MCF 10A (cell line): ENCODE results near the gene TRABD2A. TPM values are rescaled to one million over a fixed set of nuclear protein-coding genes. Genes with fewer than 3 reads are reported as not detected.
A peak's percentile ranks its signal among the peaks of the same experiment; 100 is the strongest.

ENCODE experiments used
- Bru-seq: library from RNA; stranded (reverse); fragments of 400-500 nt; gene quantifications from one replicate; lab custom pipeline; 2021; lab: Mats Ljungman, UMichigan
- BruChase-seq, 2 experiments: library from RNA; stranded (reverse); fragments of 400-500 nt; gene quantifications; one replicate each; lab custom pipeline; 2021; lab: Mats Ljungman, UMichigan
- BruUV-seq: library from RNA; stranded (reverse); fragments of 400-500 nt; replicated peaks from 2 replicates; lab custom pipeline; 2021; lab: Mats Ljungman, UMichigan
- CTCF ChIA-PET: fragments of 300-600 bp; sonication (Branson Sonifier 250); formaldehyde crosslinking; extraction: SDS; loops from one replicate; lab custom pipeline; 2021; ENCODE audit warnings: antibody characterized with exemption, inconsistent platforms; lab: Yijun Ruan, JAX
- POLR2A ChIA-PET: fragments of 300-600, 350-650 bp; sonication (Branson Sonifier 250); formaldehyde crosslinking; extraction: SDS; loops from one replicate; lab custom pipeline; 2020; ENCODE audit warnings: antibody characterized with exemption, inconsistent platforms; lab: Yijun Ruan, JAX
- DNase-seq: peaks from one replicate; pipeline ENCODE4 v3.0.0-alpha.2; 2018; ENCODE audit not compliant: unreplicated experiment
- H3K27ac Mint-ChIP-seq: one replicate; pipeline ENCODE4 v1.8.0; 2022; ENCODE audit warnings: mild to moderate bottlenecking, low read depth, mixed read lengths; ENCODE audit not compliant: unreplicated experiment
- H3K27me3 Mint-ChIP-seq: one replicate; pipeline ENCODE4 v1.8.0; 2022; ENCODE audit warnings: mixed read lengths; ENCODE audit not compliant: insufficient read depth, unreplicated experiment
- H3K36me3 Mint-ChIP-seq: one replicate; pipeline ENCODE4 v1.8.0; 2022; ENCODE audit warnings: mild to moderate bottlenecking, moderate library complexity, mixed read lengths; ENCODE audit not compliant: insufficient read depth, unreplicated experiment
- H3K4me1 Mint-ChIP-seq: one replicate; pipeline ENCODE4 v1.8.0; 2022; ENCODE audit warnings: mixed read lengths; ENCODE audit not compliant: insufficient read depth, unreplicated experiment
- H3K4me3 Mint-ChIP-seq: one replicate; pipeline ENCODE4 v1.8.0; 2022; ENCODE audit warnings: mild to moderate bottlenecking, moderate library complexity, mixed read lengths; ENCODE audit not compliant: unreplicated experiment
- H3K9me3 Mint-ChIP-seq: one replicate; pipeline ENCODE4 v1.8.0; 2022; ENCODE audit warnings: mixed read lengths; ENCODE audit not compliant: unreplicated experiment
- intact Hi-C: fragments of 100-400 bp; cut with micrococcal nuclease; formaldehyde crosslinking; loops from 2 replicates; pipeline ENCODE4 v1.14.1; 2022
- long read RNA-seq: library from polyadenylated mRNA; stranded (forward); transcript quantifications from one replicate; pipeline ENCODE4 v2.0.0, GENCODE V29; 2022
- total RNA-seq: library from RNA; stranded (reverse); gene quantifications from 2 replicates; pipeline ENCODE4 v1.2.3, GENCODE V29; 2022
- TF ChIP-seq, protein P1 (sequence below): fragments of 200-600 bp; IDR thresholded peaks from one replicate; pipeline ENCODE4 v1.8.0; 2022; ENCODE audit warnings: antibody characterized with exemption, mild to moderate bottlenecking; ENCODE audit not compliant: unreplicated experiment

TRABD2A gene, protein sequence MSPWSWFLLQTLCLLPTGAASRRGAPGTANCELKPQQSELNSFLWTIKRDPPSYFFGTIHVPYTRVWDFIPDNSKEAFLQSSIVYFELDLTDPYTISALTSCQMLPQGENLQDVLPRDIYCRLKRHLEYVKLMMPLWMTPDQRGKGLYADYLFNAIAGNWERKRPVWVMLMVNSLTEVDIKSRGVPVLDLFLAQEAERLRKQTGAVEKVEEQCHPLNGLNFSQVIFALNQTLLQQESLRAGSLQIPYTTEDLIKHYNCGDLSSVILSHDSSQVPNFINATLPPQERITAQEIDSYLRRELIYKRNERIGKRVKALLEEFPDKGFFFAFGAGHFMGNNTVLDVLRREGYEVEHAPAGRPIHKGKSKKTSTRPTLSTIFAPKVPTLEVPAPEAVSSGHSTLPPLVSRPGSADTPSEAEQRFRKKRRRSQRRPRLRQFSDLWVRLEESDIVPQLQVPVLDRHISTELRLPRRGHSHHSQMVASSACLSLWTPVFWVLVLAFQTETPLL
- 17.3 and 20.0 TPM in 2 replicates for total RNA-seq
- percentile 53 among the genes with signal in this experiment for Bru-seq, nascent RNA
- percentile 63 among the genes with signal in this experiment for BruChase-seq, experiment 1, labeled RNA remaining after a 6-hour chase
- percentile 55 among the genes with signal in this experiment for BruChase-seq, experiment 2, labeled RNA remaining after a 2-hour chase
- long read RNA-seq, transcript TRABD2A-202 (5 exons, 1,554 nt): major isoform, 11 of 36 reads
- long read RNA-seq, transcript TRABD2A-203 (7 exons, 1,975 nt): minor isoform, 6 of 36 reads
- long read RNA-seq, partial matches to known transcripts: 3 of 36 reads
- long read RNA-seq, other reads (novel, unspliced or antisense): 16 of 36 reads

DNA sequence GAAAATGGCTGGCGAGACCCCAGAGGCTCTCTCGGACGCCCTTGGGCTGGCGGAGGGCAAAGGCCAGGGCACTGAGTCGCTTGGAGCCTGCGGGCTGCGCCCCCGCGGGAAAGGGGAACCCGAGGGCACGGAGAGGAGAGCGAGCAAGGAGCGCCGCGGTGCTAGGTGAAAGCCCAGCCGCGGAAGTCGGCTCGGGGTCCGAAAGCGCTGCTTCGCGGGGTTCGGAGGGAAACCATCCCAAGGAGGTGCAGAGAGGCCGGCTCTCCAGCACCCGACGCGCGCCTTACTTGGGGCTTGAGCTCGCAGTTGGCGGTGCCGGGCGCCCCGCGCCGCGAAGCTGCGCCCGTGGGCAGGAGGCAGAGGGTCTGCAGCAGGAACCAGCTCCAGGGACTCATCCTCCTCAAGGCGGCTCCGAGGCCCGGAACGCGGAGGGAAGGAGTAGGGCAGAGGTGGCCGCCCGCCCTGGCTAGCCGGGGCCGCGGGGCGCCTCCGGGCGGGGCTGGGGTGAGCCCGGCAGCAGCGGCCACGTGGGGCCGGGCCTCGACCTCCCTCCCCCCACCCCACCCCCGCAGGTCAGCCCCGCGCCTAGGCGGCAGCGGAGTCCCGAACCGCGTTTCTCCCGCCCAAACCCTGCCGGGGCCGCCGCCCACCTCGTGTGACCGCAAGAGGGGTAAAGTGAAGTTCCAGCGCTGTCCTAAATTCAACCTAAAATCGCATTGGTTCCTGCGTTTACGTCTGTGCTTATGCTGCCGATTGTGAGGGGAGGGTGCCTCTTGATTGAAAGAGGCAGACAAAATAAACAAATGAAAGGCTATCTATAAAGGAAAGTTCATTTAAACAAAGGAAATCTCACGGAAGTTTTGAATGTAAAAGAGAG lies at the start of gene TRABD2A:
TSS of gene TRABD2A (minus strand) at position 440 of the 877 bp plus-strand sequence. CDS start at position 395, 45 bp downstream.
- Mint-ChIP-seq H3K27me3 (no peaks in the 10 kb centered on the region), H3K27ac (peak within 1 kb of the TSS; percentile 52), H3K9me3 (no peaks in the 10 kb centered on the region), H3K4me3 (peak within 1 kb of the TSS; percentile 88), H3K36me3 (peaks cover 6% of the 10 kb centered on the region), H3K4me1 (peaks cover 24% of the 10 kb centered on the region)
- TF ChIP-seq, protein P1, sequence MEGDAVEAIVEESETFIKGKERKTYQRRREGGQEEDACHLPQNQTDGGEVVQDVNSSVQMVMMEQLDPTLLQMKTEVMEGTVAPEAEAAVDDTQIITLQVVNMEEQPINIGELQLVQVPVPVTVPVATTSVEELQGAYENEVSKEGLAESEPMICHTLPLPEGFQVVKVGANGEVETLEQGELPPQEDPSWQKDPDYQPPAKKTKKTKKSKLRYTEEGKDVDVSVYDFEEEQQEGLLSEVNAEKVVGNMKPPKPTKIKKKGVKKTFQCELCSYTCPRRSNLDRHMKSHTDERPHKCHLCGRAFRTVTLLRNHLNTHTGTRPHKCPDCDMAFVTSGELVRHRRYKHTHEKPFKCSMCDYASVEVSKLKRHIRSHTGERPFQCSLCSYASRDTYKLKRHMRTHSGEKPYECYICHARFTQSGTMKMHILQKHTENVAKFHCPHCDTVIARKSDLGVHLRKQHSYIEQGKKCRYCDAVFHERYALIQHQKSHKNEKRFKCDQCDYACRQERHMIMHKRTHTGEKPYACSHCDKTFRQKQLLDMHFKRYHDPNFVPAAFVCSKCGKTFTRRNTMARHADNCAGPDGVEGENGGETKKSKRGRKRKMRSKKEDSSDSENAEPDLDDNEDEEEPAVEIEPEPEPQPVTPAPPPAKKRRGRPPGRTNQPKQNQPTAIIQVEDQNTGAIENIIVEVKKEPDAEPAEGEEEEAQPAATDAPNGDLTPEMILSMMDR: no peak
- TSS peak; percentile 12 for BruUV-seq
- ChIA-PET POLR2A (interaction anchor here (0.6 to 3.3 kb wide), 17 partner anchors 9 to 422 kb away, joined by 3 to 58 read pairs (median 4); partner anchors contain the start of genes SUCLG1 and TMSB10), CTCF (interaction anchor here (0.5 to 3.5 kb wide), 10 partner anchors 10 to 370 kb away, joined by 3 to 21 read pairs (median 4); no protein-coding TSS in a partner anchor)
- DNase-seq: peak; percentile 47
- intact Hi-C loops: loop anchor here (5.0 kb wide), 1 partner anchor 249 kb away; no protein-coding TSS in a partner anchor

DNA sequence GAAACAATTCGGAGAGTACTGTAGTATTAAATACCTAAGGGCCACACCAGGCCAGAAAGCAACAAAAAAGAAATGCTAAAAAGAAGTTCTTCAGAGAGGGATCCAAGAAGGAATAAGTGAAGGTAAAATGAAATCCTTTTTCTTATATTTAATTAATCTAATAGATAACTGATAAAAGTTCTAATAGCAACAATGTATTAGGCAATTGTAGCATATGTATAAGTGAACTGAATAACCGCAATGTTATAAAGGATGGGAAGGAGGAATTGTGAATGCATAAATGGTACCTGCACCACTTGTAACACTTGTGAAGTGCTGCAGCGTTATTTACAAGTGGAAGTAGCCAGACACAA lies 46.4 kb upstream of the TRABD2A start:
- no peaks in the 10 kb centered on the region for H3K36me3 Mint-ChIP-seq
- H3K27ac Mint-ChIP-seq: peak overlapping the region; percentile 84
- no peaks in the 10 kb centered on the region for H3K27me3 Mint-ChIP-seq
- intact Hi-C loops: loop anchor here (1.0 to 2.0 kb wide), 3 partner anchors 44 to 432 kb away; partner anchors contain the start of gene KCMF1
- H3K4me3 Mint-ChIP-seq: peak overlapping the region; percentile 71
- no TSS peak for BruUV-seq
- CTCF ChIA-PET: interaction anchor here (0.9 to 2.4 kb wide), 8 partner anchors 14 to 436 kb away, joined by 3 to 64 read pairs (median 7); no protein-coding TSS in a partner anchor
- no peak for DNase-seq
- no peaks in the 10 kb centered on the region for H3K9me3 Mint-ChIP-seq
- peaks cover 32% of the 10 kb centered on the region for H3K4me1 Mint-ChIP-seq
- POLR2A ChIA-PET: interaction anchor here (2.1 to 3.2 kb wide), 3 partner anchors 19 to 88 kb away, joined by 15 to 79 read pairs (median 19); partner anchors contain the start of gene TMSB10
- TF ChIP-seq, protein P1: no peak

DNA sequence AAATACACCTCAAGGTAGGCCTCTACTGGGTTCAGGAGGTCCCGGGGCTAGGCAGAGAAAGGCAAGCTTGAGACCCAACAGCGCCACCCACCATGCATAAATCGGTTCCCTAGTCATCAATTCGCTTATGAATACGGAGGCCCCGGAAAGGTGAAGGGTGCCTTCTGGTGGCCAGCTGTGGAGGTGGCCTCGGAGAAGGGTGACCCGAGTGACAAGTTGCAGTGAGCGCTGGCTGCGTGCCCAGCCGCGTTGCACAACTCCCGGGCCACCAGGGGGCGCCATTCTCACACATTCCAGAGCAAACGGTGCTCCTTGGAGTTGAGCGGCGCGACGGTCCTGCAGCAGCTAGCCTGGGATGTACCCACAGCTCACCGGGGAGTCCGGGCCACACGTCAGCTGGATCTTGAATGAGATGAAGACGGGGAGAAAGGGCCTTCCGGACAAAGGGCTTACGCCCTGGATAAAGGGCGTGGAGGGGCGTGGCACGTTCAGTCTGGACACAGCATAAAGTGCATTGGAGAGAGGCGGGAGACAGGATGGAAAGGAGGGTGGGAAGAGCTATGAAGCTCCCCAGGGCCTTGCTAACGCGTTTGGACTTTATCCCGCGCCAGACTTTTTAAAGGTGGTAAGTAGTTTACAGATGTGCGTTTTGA lies 45.0 kb upstream of the TRABD2A start:
- Mint-ChIP-seq H3K27me3 (no peaks in the 10 kb centered on the region), H3K9me3 (no peaks in the 10 kb centered on the region), H3K27ac (peak overlapping the region; percentile 28), H3K4me1 (peaks cover 32% of the 10 kb centered on the region), H3K36me3 (no peaks in the 10 kb centered on the region), H3K4me3 (peak overlapping the region; percentile 71)
- intact Hi-C loops: loop anchor here (1.0 to 2.0 kb wide), 6 partner anchors 19 to 359 kb away; partner anchors contain the start of gene KCMF1
- BruUV-seq: TSS peak; percentile 33
- TF ChIP-seq, protein P1: peak; percentile 96
- peak; percentile 97 for DNase-seq
- POLR2A ChIA-PET: interaction anchor here (0.6 to 3.2 kb wide), 25 partner anchors 9 to 466 kb away, joined by 3 to 79 read pairs (median 6); partner anchors contain the start of genes KCMF1, SUCLG1, TGOLN2 and TMSB10
- CTCF ChIA-PET: interaction anchor here (0.5 to 2.5 kb wide), 70 partner anchors 9 to 1216 kb away, joined by 3 to 64 read pairs (median 4); partner anchors contain the start of genes SUCLG1, TMSB10 and TRABD2A
